C1 segment of cervical spinal cord (tissue), 14 donors: ENCODE data around the gene LDLRAD3.

Experiments
- DNase-seq, 14 donors: peaks; one replicate each; lab custom pipeline; 2025; lab: John Stamatoyannopoulos, UW

Gene LDLRAD3

DNA sequence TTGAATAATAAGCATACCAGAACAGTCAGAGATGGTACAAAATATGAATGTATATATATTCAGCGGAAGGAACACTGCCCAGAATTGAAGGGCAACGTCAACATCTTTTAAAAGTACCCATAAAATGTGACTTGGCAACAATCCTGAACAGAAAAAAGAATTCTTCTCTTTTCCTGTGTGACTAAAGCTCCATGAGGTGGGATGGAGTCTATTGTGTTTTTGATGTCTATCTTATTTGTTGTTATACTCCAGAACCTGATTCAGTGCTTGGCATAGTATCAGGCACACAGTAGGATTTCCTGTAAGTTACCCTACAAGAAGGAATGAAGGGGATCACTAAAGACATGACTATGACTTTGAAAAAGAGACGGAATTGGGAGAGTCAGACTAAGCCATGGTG, 10.3 kb downstream of the LDLRAD3 start:
- no peak for DNase-seq

DNA sequence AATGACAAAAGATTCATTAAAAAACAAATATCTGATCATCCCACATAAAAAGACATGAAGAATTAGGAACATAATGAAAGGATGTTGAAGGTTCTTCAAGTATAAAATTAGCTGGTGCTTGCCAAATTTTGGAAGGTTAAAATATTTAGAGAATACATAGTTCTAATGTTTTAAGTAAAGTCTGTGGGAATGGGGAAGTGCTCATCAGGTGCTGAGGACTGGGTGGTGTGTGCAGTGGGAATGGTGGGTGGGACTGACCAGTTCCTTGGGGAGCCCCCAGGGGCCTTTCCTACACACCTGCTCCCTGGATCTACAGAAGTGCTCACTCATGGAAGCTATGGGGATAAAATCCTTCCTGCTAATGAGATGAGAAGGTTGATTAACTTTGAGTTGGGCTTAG, 11.8 kb downstream of the LDLRAD3 start:
- DNase-seq, result no peak

DNA sequence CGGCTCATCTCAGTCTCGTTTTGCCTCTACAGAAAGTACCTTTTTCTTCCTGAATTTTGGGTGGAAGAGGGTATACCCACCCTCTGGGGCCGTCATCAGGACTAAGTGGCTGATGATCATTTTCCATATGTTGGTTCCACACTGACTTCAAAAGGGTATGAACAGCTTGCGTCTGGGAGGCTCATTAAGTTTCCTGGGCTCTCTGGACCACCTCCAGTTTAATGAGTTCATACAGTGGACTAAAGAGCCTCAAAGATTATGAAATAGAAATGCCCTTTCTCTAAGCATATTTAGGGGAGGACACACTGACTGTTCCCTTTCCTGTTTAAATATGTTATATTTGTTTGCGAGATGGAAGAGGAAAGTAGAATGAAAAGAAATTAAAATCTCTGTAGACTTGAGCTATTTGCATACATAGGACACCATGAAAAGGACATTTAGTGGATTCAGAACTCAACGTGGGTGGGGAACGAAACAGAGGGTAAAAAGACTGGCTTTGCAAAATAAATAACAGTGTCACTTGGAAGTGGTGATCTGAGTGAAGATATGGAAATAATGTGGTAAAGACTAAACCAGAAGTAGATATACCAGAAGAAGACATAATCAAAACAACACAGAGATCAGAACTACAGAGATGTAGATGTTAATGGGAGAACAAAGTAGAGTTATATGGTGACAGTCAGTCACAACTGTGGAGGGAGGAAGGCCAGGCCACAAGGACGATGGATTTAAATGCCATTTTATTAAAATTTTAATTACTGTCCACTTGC, 18.7 kb downstream of the LDLRAD3 start:
- peak in 1 of 14 donors; percentile 53 for DNase-seq

DNA sequence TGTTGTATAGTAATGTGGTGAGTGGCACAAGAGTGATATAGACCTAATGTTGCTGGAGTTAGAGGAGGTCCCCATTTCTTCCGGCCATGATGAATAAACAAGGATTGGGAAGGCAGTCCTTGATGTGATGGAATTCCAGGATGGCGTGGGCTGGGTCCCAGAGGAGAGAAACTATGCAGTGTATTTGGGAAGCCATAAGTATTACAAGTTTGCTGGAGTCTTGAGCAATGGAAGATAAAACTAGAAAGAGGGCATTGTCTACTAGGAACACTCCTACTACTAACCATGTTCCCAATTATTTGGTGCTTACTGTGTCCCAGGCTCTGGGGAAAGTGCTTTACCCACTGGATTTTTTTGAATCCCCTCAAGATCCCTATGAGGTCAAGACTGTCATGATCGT, 20.0 kb downstream of the LDLRAD3 start:
- no peak for DNase-seq

DNA sequence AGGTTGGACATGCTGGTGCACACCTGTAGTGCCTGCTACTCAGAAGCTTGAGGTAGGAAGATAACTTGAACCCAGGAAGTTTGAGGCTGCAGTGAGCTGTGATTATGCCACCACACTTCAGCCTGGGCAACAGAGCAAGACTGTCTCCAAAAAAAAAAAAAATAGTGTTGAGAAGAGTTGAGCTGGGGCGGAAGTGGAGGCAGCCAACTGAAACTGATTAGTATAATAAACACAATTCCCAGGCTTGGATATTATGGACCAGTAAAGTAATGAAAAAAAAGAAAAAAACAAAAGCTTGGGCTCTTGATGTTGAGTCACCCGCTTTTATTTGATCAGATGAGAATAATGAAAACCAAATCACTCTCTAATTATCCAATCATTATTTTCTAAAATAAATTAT, 21.0 kb downstream of the LDLRAD3 start:
- no peak for DNase-seq

DNA sequence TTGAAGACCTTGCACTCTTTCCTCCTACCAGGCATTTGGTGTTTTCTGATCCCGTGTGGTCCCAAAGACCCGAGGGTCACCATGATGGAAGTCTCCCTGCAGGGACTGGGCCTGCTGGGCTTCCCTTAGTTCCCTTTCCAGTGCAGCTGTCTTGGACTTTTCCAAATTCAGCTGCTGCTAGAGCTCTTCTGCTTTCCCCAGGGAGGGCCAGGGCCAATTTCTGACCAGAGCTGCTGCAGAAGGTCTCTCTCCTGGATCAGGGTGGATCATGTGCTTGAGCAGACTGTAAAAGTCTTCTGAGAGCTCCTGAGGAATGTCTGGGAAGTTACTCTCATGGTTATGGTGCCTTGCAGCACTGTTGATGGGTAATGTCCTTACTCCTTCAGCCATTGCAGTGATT, 23.2 kb downstream of the LDLRAD3 start:
- no peak for DNase-seq

DNA sequence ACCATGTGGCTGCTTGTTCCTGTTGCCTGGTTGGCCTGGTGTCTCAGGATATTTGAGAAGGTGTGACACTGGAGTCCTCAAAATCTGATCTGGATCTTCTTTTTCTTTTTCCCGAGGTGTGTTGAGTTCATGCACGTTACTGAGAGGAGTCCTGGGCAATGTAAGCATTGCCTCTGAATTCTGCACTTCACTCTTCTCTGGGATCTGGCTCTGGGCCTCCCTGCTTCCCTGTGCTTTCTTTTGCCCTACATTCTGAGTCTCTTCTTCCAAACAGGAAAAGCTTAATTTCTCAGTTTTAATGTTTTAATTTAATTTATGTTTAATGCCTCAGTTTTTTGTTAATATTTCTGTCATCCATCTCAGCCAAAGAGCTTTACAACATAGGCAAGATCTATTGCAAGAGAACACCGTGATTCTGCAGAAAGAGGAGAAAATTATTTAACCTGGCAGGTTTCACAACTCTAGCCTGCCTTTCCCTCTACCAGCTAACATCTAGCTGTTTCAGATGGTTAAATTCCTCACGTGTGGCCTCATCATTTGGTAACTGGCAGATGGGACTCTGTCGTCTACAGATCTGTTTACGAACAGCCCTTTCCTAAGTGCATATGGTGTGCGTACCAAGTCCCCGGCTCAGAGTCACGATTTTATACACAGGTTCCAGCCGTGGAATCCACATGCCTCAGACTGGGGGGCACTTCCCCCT, 24.7 kb downstream of the LDLRAD3 start:
- DNase-seq, result peak in 1 of 14 donors; percentile 68

DNA sequence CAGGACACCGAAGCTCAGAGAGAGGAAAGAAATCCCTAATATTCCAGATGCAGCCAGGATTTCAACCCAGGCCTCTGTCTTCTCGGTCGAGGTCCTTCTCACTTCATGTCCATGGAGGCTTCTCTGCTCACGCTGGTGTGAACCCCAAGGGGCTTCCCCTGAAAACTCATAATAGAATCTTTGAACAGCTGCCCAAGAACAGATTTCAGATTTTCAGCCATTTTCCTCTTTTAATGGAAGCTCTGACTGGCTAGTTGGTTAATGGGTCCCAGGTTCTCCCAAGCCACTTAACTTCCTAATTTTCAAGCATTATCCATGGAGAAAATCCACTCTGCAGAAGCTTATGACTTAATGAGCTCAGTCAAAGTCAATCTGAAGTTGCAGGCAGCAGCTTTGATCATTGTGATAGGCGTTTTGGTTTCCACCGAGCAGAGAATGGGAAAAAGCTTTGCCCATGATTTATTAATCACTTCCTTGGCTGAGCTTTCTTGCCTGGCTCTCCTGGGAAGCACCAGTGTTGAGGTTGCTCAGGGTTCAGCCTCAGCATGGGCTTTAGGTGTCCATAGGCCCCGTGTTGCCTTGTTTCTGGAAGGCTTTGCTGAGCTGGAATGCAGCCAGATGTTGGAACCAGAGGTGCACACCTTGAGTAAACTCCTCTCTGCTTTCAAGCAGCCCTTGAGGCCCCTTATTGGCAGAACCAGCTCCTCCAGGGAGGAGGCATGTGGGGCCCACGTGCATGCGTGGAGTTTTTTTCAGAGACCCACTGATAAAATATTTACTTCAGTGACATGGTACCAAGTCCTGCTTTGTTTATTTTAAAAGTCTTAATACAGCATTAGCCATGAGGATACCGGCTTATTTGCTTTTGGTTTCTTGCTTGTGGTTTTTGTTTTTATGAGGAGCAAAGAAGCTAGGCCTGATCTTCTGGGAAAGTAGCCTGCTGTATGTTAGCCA, 25.5 kb downstream of the LDLRAD3 start:
- no peak for DNase-seq

DNA sequence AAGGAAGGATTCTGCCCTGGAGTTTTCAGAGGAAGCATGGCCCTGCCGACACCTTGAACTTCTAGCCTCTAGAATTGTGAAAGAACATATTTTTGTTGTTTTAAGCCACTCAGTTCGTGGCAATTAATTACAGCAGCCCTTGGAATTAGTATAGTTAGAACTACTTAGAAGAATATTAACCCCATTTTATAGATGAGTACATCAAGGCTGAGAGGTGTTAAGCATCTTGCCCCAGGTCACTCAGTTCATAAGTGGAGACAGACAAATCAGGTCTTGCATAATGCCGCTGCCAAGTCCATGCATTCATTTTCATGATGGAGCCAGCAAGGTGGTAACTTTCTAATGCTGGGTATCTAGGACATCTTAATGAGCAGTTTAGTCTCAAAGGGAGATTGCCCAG, 26.6 kb downstream of the LDLRAD3 start:
- no peak for DNase-seq

DNA sequence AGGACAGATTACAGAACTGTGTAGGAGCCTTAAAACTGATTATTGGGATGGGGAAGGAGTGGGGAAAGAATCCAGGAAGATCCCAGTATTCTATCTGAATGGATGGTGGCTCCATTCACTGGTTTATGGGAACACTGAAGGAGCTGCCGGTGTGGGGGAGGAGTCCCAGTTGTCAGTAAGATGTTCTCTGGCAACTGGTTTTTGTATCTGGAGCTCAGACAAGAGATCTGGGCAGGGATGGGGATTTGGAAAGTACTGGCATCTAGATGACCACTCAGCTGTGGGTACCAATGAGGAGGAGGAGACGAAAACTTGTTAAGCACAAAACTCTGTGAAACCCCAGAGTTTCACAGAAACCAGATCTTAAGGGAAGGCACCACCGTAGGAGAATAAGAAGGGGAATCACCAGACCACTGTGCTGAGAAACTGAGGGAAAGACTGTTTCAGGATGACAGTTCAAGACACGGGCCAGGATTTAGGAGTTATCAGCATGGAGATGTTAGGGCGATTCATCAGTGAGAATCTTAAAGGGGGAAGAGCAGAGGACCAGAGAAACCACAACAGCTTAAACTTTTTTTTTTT, 28.1 kb downstream of the LDLRAD3 start:
- DNase-seq, result peak in 1 of 14 donors; percentile 35

DNA sequence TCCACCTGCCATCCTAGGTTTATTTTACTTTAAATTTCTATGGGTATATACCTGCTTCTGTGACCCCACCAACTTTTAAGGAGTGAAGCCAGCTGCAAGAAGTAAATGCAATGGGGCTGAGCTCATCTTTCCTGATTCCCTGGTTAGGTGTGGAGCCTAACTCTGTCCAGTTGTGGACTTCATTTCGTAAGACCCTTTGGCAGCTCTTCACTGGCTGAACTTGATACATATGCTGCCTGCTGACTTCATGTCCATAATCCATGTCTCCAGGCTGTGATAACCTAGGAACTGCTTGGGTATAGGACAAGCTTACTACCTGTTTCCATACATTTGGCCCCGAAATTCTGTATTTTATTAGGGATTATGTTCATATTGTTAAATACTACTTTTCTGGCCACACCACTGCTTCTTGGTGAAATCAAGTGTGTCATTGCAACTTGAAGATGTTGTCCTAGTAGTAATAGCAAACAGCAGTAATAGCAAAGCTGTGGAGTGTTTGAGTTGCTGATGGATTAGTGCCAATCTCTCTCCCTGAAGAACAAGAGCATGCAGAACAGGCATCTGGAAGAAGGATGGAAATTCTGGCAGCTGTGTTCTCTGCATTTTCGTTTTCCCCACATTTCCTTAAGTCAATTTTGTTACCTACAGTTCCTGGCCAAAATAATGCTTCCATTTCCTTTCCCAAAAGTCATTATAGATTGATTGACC, 31.2 kb downstream of the LDLRAD3 start:
- DNase-seq, result no peak

DNA sequence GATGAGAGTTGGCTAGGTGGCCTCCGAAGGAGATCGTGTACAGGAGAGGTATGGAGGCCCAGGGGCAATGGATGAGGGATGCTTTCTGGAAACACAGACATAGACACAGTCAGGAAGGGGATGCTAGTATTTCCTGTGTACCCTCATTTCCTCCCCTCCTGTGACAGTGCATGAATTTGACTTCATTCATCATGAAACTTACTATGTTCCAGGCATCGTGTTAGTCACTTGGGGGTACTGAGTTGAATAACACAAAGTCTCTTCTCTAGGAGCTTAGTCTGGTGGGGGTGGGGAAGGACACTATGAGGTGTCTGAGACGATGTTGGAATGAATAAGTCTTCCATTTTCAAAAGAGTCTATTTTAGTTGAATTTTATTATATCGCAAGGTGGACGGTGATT, 32.6 kb downstream of the LDLRAD3 start:
- no peak for DNase-seq

DNA sequence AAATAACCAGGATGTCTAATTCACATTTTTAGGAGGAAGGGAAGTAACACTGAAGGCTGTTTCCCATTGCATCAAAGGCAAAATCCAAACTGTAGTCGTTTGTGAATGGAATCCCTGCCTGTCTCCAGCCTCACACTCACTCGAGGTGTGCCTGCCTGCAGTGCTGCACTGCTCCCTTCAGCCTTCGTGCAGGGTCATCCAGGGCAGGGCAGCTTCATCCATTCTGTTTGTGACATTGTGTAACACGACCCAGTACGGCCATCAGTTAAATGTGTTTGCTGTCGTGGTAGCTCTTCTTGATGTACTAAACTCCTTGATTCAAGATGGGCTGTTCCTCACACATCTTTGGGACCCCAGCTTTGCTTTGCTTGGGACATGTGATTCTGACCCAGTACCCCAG, 34.3 kb downstream of the LDLRAD3 start:
- DNase-seq, result peak in 1 of 14 donors; percentile 40

DNA sequence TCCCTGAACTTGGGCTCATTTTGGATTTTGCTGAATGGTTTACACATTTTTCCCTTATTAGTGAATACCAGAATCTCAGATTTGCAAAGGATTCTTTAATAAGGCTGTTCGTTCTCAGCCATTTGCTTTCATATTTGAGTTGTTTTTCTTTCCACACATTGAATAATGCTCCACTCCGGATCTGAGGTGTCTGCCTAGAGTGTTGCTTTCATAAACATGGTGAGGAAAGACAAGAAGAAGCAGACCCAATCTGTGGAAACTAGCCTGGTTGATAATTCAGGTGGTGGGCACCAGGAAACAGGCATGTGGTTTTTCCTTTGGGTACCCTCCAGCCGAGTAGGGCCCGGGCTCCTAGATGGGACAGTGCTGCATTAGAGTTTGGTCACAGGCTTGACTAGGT, 35.0 kb downstream of the LDLRAD3 start:
- DNase-seq, result no peak

DNA sequence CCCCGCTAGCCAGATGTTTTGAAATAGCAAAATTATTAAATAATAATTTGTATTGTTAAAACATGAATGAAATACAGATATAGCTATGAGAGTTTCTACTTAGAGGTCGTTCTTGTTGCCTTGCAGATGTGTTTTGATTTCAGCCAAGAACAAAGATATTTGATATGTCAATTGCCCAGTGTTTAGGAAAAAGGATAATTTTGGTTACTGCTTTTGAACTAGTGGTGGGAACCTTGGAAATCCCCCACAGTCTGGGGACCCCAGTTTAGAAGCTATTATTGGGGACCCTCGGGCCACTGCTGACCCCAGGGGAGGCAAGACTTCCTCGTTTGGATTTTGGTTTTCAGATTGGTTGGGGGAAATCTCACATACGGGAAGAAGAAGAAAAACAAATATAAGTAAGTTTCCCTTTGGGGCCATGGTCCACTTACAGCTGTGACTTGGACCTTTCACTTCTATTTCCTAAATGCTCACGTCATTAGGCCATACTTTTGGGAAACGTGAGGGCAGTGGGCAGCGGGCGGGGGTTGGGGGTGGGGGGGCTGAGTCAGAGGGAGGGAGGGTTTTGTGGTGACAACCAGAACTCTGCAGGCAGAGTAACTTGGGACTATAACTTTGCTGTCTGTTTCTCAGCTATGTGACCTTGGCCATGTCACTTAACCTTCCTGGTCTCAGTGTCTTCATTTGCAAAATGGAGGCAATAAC, 37.0 kb downstream of the LDLRAD3 start:
- DNase-seq, result no peak

DNA sequence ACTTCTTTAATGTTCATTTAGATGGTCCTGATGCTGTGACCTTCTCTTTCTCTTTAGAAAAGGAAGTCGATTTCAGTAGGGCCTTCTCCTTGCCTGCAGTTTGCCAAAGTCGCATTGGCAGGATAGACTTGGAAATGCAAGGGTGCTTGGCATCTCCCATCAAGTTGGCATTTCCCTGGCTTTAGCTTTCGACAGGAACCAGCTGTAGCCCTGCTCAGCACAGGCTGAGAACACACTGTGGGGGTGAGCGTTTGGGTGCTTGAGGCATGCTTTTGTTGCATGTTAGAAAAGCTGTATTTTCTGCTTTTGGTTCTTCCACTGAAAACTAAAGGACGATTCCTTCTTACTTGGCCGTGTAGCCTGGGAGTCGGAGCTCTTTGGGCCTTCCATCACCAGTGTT, 37.7 kb downstream of the LDLRAD3 start:
- DNase-seq, result peak in 2 of 14 donors; percentile 31 to 89

DNA sequence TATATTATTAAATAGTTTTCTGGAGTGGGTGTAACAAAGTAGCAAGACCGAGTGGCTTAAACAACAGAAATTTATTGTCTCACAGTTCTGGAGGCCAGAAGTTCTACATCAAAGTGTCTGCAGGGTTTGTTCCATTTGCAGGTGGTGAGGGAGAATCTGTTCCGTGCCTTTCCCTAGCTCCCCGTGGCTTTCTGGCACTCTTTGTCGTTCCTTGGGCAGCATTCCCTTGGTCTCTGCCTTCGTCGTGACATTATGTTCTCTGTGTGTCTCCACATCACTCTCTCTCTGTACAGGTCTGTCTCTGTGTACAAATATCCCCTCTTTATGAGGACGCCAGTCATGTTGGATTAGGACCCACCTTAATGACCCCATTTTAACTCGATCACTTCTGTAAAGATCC, 38.2 kb downstream of the LDLRAD3 start:
- peak in 2 of 14 donors; percentile 16 to 93 for DNase-seq

DNA sequence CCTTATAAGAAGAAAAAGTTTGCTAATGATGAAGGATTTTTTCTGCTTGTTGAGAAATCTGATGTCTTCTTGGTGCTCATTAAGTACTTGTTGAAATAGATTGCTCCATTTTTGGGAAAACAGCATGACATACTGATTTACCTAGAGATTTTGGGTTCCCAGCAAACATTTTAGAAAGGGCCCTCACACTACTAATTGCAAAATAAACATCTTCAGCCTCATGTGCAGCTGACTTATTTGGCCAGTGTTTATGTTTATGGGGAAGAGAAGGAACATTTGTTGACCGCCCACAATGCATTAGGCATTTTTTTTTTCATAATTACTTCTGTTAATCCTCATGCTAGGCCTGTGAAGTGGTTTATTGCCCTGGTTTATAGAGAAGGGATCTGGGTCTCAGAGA, 40.1 kb downstream of the LDLRAD3 start:
- no peak for DNase-seq

DNA sequence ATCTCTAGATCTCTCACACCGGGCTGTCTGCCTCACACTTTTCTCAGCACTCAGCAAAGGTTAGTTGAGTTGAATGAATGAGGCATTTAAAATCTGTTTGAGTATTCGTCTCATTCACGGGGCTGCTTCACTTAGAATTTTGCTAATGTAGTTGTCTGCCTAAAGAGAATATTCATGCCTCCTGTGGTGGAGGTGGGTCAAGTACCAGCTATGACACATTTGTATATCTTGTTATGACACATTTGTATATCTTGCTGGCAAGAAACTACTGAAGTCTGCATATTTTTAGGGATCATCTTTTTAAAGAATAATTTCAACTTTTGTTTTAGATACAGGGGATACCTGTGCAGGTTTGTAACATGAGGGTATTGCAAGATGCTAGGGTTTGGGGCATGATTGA, 43.1 kb downstream of the LDLRAD3 start:
- DNase-seq, result no peak

DNA sequence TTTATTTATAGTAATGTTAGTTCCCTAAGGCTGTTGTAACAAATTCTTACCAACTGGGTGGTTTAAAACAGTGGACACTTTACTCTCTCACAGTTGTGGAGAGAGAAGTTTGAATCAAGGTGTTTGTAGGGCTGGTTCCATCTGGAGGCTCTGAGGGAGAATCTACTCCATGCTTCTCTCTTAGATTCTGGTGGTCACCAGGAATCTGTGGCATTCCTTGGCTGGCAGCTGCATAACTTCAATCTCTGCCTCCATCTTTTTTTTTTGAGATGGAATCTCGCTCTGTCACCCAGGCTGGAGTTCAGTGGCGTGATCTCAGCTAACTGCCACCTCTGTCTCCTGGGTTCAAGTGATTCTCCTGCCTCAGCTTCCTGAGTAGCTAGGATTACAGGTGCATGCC, 46.3 kb downstream of the LDLRAD3 start:
- DNase-seq, result no peak
